GM12874 (cell line): ENCODE data around the gene KCNK15.

Experiments used
- TF ChIP-seq, protein P1 (sequence below): IDR thresholded peaks from 2 replicates; pipeline ENCODE4 v1.5.1; 2011; ENCODE audit warnings: low read depth, mild to moderate bottlenecking, control low read depth, low read length, moderate library complexity; ENCODE audit not compliant: insufficient read depth

Gene KCNK15

DNA sequence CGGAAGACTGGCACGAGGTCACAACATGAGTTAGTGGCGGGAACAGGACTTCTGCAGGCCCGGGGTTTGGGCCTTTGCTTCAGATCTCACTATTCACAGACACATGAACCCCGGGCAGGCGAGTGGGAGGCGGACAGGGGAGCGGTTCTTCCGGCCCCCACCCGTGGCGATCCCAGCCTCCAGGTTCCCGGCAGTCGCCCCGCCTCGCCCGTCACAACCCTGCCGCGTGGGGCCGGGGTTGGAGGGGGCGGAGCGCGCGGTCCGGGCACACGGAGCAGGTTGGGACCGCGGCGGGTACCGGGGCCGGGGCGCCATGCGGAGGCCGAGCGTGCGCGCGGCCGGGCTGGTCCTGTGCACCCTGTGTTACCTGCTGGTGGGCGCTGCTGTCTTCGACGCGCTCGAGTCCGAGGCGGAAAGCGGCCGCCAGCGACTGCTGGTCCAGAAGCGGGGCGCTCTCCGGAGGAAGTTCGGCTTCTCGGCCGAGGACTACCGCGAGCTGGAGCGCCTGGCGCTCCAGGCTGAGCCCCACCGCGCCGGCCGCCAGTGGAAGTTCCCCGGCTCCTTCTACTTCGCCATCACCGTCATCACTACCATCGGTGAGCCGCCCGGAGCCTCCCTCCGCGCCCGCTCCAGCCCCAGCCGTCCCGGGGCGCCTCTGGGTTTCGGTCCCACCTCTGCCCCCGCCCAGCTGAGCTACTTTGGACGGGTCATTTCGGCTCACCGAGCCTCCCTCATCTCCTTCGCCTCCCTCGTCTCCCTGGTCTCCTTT, at the start of gene KCNK15:
TSS of gene KCNK15 (plus strand) at position 268 of the 769 bp plus-strand sequence. CDS start at position 314, 46 bp downstream.
- TF ChIP-seq, protein P1, sequence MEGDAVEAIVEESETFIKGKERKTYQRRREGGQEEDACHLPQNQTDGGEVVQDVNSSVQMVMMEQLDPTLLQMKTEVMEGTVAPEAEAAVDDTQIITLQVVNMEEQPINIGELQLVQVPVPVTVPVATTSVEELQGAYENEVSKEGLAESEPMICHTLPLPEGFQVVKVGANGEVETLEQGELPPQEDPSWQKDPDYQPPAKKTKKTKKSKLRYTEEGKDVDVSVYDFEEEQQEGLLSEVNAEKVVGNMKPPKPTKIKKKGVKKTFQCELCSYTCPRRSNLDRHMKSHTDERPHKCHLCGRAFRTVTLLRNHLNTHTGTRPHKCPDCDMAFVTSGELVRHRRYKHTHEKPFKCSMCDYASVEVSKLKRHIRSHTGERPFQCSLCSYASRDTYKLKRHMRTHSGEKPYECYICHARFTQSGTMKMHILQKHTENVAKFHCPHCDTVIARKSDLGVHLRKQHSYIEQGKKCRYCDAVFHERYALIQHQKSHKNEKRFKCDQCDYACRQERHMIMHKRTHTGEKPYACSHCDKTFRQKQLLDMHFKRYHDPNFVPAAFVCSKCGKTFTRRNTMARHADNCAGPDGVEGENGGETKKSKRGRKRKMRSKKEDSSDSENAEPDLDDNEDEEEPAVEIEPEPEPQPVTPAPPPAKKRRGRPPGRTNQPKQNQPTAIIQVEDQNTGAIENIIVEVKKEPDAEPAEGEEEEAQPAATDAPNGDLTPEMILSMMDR: no peak

- TF ChIP-seq, protein P1: peak; percentile 33; the same call in 1 of the 2 replicates
These were observed 49.4 kb upstream of the KCNK15 start for GRCh38 chr20:44696315-44696714.

DNA sequence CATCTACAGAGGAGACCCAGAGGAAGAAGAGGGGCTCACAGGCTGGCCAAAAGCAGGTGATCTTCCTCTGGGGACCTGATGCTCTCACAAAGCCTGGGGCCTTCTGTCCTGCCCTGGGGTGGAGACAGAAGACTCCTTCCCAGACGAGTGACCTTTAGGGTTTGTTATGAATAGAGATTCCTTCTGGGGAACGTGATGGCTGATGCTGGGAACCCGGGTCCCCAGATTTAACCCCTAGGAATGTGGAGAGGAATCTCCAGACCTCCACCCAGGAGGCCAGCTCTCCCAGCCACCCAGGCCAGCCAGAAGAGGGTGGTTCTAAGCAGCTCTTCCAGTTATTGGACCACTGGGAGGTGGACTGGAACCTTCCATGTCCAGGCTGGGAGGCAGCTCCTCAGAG, 47.3 kb upstream of the KCNK15 start:
- TF ChIP-seq, protein P1: no peak

DNA sequence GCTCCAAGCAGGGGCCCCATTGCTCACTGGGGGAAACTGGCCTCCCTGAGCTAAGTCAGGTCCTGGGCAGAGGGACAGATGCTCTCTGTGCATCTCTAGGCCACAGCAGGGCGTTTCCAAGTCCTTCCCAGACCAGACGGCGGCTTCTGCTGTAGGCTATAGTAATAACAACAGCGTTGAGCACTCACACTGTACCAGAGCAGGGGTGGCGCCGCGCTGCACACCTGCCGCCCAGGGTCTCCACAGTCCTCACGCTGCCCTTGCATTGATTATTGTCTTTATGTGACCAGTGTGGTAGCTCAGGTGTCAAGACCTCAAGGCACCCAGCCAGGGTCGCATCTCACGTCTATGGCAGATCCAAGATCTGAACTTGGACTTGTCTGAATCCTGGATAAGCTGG, 45.4 kb upstream of the KCNK15 start:
- TF ChIP-seq, protein P1: no peak

GRCh38 chr20:44701118-44701857, 44.4 kb upstream of the KCNK15 start:
- TF ChIP-seq, protein P1: no peak

DNA sequence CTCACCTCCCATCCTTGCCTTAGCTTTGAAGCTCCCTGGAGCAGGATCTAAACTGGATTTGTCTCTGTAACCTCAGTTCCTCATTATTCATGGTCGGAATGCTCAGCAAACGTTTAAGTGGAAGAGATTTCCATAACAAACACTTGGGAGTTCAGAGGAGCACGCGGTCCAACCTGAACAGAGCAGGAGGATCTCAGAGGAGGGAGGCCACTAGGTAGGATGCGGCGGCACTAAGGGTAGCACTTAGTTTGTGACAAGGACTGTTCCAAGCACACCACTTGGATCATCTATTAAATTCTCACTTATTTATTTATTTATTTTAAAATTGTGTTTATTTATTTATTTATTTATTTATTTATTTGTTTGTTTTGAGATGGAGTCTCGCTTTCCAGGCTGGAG, 43.8 kb upstream of the KCNK15 start:
- TF ChIP-seq, protein P1: no peak

DNA sequence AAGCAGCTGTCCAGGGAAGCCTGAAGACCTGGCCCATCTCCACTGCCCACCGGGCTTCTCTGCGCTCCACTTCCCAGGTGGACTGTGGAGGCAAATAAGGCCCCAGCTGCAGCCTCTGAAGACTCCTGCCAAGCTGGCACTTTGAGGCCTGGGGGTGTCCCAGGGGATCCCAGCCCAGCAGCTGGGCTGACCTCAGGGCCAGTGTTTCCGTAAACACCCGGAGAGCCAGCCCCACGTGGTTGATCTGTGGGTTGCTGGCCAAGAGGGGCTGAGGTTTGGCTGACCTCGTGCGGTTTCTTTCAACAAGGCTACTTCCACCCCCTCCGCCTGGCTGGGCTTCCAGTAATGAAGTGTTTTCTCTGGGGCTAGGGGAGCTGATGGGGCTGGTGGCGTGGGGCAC, 42.9 kb upstream of the KCNK15 start:
- TF ChIP-seq, protein P1: no peak
